GM15510 (cell line): Measurements from ENCODE around the gene RMND5B.

Experiments used
- POLR2A ChIP-seq: IDR thresholded peaks from 3 replicates; pipeline ENCODE4 v1.6.1; 2011; ENCODE audit warnings: borderline replicate concordance; ENCODE audit not compliant: insufficient read length; ENCODE audit errors: extremely low read depth

Gene RMND5B

GRCh38 chr5:178130576-178131445 is at the start of gene RMND5B:
RMND5B (plus strand) TSS chr5:178131014; CDS start chr5:178138120, 7,106 bp downstream.
- peak; percentile 93 for TF ChIP-seq POLR2A

- TF ChIP-seq POLR2A, result no peak
Observed at GRCh38 chr5:178081571-178082243, 49.1 kb upstream of the RMND5B start.

- no peak for TF ChIP-seq POLR2A
Observed at GRCh38 chr5:178083922-178084321, 46.9 kb upstream of the RMND5B start.

- TF ChIP-seq POLR2A, result no peak
Observed at GRCh38 chr5:178085316-178085715, 45.5 kb upstream of the RMND5B start.

GRCh38 chr5:178086266-178086665 is 44.5 kb upstream of the RMND5B start:
- no peak for TF ChIP-seq POLR2A

- TF ChIP-seq POLR2A, result no peak
Observed at GRCh38 chr5:178090856-178091255, 40.0 kb upstream of the RMND5B start.

- no peak for TF ChIP-seq POLR2A
Observed at GRCh38 chr5:178093134-178093533, 37.7 kb upstream of the RMND5B start.

GRCh38 chr5:178094345-178094744 is 36.5 kb upstream of the RMND5B start:
- TF ChIP-seq POLR2A, result no peak

- TF ChIP-seq POLR2A, result no peak
Observed at GRCh38 chr5:178098685-178099084, 32.1 kb upstream of the RMND5B start.

GRCh38 chr5:178103612-178104011 is 27.2 kb upstream of the RMND5B start:
- no peak for TF ChIP-seq POLR2A

- no peak for TF ChIP-seq POLR2A
Observed at GRCh38 chr5:178104492-178104891, 26.3 kb upstream of the RMND5B start.

- no peak for TF ChIP-seq POLR2A
Observed at GRCh38 chr5:178106086-178106485, 24.7 kb upstream of the RMND5B start.

- TF ChIP-seq POLR2A, result no peak
Observed at GRCh38 chr5:178106556-178107239, 24.1 kb upstream of the RMND5B start.

GRCh38 chr5:178107756-178108310 is 23.0 kb upstream of the RMND5B start:
- TF ChIP-seq POLR2A, result no peak

GRCh38 chr5:178108446-178108845 is 22.4 kb upstream of the RMND5B start:
- TF ChIP-seq POLR2A, result no peak
